Cardiac muscle cell (in vitro differentiated cells and primary cell): ENCODE results near the gene APBA2. TPM values are rescaled to one million over a fixed set of nuclear protein-coding genes. Genes with fewer than 3 reads are reported as not detected.
"Not testable (repeated sequence)": the region's sequence is repeated elsewhere in the genome, so short reads cannot be mapped to it uniquely, and the experiment has no call there.

Source experiments
- DNase-seq, 2 donors: peaks; one replicate each; pipeline versions ENCODE4 v3.0.0 to v3.0.0-alpha.2; 2010 to 2017; ENCODE audit warnings: low read depth in 1 of 2, low spot score in 1 of 2
- H3K27ac ChIP-seq: fragments of 200-600 bp; sonication (generic); 2 replicates; pipeline ENCODE4 v1.5.1; 2016
- H3K27me3 ChIP-seq: fragments of 200-600 bp; sonication (generic); 2 replicates; pipeline ENCODE4 v1.6.0; 2016; ENCODE audit warnings: control low read depth
- H3K36me3 ChIP-seq: fragments of 200-600 bp; sonication (generic); 2 replicates; pipeline ENCODE4 v1.5.1; 2016; ENCODE audit warnings: control low read depth
- H3K4me1 ChIP-seq: fragments of 200-600 bp; sonication (generic); 2 replicates; pipeline ENCODE4 v1.8.1; 2017; ENCODE audit warnings: low read depth, mild to moderate bottlenecking, mixed run types
- H3K4me3 ChIP-seq: fragments of 200-600 bp; sonication (generic); 2 replicates; pipeline ENCODE4 v1.5.1; 2016; ENCODE audit warnings: mild to moderate bottlenecking
- H3K9me3 ChIP-seq: fragments of 200-600 bp; sonication (generic); 2 replicates; pipeline ENCODE4 v1.5.1; 2017; ENCODE audit warnings: low read depth, mild to moderate bottlenecking, control low read depth
- polyA plus RNA-seq: library from polyadenylated mRNA; unstranded; fragments of >200 nt; fragmentation: Nextera tagmentation; extraction: Ambion mirVana; gene quantifications from 2 replicates; pipeline ENCODE4 v1.2.1, GENCODE V29; 2016
- total RNA-seq: library from RNA; depleted of rRNA; stranded (reverse); fragments of >200 nt; gene quantifications from 2 replicates; pipeline ENCODE4 v1.2.3, GENCODE V29; 2016
- TF ChIP-seq, protein P1 (sequence below): IDR thresholded peaks from 2 replicates; pipeline ENCODE4 v1.5.1; 2012; ENCODE audit warnings: low read depth, mild to moderate bottlenecking, low read length

APBA2 gene
- total and polyA plus RNA-seq, 2 experiments from 2014 or later, result 20.5 to 33.2 TPM

DNA sequence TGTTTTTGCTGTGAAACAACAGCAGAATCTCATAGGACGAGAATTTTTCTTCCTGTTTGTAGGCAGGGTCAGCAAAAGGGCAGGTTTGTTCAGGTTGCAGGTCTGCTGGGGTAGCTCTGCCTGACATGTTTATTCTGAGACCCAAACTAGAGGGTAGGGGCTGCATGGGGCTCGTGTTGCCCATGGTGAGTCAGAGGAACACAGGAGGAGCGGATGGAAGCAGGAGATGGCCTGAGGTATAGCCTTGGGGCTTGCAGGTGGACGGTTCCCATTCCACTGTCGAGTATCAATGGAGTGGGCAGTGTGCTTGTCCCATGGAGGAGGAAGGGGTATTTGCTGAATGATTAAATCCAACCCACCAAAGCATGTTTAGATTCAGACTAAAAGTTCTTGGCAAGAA lies 138.9 kb downstream of the APBA2 start:
- Histone ChIP-seq H3K27me3 (no peaks in the 10 kb centered on the region), H3K9me3 (no peaks in the 10 kb centered on the region), H3K4me3 (no peak overlapping the region), H3K27ac (peak overlapping the region; percentile 12), H3K4me1 (no peaks in the 10 kb centered on the region), H3K36me3 (no peaks in the 10 kb centered on the region)
- no peak for DNase-seq
- TF ChIP-seq, protein P1, sequence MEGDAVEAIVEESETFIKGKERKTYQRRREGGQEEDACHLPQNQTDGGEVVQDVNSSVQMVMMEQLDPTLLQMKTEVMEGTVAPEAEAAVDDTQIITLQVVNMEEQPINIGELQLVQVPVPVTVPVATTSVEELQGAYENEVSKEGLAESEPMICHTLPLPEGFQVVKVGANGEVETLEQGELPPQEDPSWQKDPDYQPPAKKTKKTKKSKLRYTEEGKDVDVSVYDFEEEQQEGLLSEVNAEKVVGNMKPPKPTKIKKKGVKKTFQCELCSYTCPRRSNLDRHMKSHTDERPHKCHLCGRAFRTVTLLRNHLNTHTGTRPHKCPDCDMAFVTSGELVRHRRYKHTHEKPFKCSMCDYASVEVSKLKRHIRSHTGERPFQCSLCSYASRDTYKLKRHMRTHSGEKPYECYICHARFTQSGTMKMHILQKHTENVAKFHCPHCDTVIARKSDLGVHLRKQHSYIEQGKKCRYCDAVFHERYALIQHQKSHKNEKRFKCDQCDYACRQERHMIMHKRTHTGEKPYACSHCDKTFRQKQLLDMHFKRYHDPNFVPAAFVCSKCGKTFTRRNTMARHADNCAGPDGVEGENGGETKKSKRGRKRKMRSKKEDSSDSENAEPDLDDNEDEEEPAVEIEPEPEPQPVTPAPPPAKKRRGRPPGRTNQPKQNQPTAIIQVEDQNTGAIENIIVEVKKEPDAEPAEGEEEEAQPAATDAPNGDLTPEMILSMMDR, result no peak

DNA sequence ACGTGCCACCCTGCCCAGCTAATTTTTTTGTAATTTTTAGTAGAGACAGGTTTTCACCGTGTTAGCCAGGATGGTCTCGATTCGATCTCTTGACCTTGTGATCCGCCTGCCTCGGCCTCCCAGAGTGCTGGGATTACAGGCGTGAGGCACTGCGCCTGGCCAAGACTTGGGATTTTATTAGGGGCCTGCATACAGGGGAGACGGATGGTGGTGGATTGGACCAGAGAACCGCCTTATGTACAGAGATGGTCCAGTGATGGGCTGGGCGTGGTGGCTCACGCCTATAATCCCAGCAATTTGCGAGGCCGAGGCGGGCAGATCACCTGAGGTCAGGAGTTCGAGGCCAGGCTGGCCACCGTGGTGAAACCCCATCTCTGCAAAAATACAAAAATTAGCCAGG lies 139.6 kb downstream of the APBA2 start:
- not testable (repeated sequence) for H3K9me3 ChIP-seq

DNA sequence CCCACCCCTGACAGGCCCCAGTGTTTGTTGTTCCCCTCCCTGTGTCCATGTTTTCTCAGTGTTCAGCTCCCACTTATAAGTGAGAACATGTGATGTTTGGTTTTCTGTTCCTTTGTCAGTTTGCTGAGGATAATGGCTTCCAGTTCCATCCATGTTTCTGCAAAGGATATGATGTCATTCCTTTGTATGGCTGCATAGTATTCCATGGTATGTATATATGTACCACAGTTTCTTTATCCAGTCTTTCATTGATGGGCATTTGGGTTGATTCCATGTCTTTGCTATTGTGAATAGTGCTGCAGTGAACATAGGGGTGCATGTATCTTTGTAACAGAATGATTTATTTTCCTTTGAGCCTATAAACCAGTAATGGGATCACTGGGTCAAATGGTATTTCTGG lies 142.4 kb downstream of the APBA2 start:
- not testable (repeated sequence) for H3K9me3 ChIP-seq, DNase-seq, H3K4me3 ChIP-seq, H3K36me3 ChIP-seq, H3K4me1 ChIP-seq, H3K27ac ChIP-seq, H3K27me3 ChIP-seq

More for the DNA sequence above, 139.6 kb downstream of the APBA2 start:
- not testable (repeated sequence) for H3K27ac ChIP-seq, H3K27me3 ChIP-seq, H3K36me3 ChIP-seq, H3K4me3 ChIP-seq, DNase-seq, H3K4me1 ChIP-seq

DNA sequence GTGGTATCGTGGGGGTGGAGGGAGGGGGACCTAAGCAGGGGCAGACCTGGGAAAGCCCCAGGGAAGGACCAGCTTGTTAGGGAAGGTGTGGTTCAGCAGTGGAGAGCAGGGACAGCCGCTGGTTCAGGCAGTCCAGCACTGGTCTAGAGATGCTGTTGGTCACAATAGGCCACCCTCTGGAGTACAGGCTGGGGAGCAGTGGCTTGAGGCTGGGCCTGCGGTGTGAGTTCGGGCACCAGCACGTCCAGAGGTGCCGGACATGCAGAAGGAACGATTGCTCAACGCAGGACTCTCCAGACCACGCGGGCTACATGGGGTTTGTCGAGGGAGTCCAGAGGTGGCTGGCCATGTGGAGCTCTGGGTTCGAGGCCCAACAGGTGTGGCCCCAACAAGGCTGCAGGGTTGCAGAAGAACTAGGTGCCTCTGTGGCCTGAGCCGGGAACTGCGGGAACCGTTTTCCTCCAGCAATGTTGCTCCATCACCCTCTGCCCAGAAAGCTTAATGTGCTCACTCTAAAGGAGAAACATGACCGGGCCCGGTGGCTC lies 143.9 kb downstream of the APBA2 start:
- no peaks in the 10 kb centered on the region for H3K4me1 ChIP-seq
- H3K36me3 ChIP-seq, result no peaks in the 10 kb centered on the region
- TF ChIP-seq, protein P1, result no peak
- H3K27me3 ChIP-seq, result no peaks in the 10 kb centered on the region
- no peak overlapping the region for H3K27ac ChIP-seq
- no peak overlapping the region for H3K4me3 ChIP-seq
- H3K9me3 ChIP-seq, result no peaks in the 10 kb centered on the region
- DNase-seq, result no peak

DNA sequence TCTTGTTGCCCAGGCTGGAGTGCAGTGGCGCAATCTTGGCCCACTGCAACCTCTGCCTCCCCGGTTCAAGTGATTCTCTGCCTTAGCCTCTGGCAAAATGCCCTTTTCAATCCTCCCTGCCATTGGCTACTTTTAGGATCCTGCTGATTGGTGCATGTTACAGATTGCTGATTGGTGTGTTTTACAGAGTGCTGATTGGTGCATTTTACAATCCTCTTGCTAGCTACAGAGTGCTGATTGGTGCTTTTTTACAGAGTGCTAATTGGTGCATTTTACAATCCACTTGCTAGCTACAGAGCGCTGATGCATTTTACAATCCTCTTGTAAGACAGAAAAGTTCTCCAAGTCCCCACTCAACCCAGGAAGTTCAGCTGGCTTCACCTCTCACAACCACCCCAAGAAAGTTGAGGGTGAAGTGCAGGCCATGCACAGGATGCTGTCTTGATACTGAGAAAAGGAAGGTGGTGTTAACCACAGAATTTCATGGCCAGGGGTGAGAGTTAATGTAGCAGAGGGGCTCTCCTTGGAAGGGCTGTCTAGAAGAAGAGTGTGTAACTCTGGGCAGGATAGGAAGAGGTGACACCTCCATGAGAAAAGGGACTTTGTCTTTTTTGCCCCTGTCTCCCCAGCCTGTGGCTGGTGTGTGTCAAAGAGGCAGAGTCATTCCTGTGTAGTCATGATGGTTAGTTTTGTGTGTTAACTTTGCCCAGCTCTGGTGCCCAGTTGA lies 145.9 kb downstream of the APBA2 start:
- TF ChIP-seq, protein P1, result no peak
- H3K4me1 ChIP-seq, result no peaks in the 10 kb centered on the region
- DNase-seq, result no peak
- H3K9me3 ChIP-seq, result no peaks in the 10 kb centered on the region
- H3K27me3 ChIP-seq, result no peaks in the 10 kb centered on the region
- no peak overlapping the region for H3K4me3 ChIP-seq
- no peaks in the 10 kb centered on the region for H3K36me3 ChIP-seq
- H3K27ac ChIP-seq, result no peak overlapping the region

DNA sequence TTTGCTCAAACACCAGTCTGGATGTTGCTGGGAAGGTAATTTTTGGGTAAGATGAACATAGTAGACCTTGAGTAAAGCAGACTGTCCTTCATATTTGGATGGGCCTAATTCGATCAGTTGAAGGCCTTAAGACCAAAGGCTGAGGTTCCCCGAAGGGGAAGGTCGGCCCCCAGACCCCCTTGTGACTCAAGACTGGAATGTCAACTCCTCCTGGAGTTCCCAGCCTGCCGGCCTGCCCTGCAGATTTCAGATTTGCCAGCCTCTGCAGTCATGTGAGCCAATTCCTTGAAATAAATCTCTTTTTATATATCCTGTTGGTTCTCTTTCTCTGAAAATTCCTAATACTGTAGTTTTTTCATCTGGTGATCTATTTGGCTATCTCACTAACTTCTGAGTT lies 146.5 kb downstream of the APBA2 start:
- TF ChIP-seq, protein P1, result no peak
- H3K9me3 ChIP-seq, result no peaks in the 10 kb centered on the region
- H3K4me1 ChIP-seq, result no peaks in the 10 kb centered on the region
- no peaks in the 10 kb centered on the region for H3K27me3 ChIP-seq
- no peak overlapping the region for H3K4me3 ChIP-seq
- DNase-seq, result no peak
- H3K27ac ChIP-seq, result no peak overlapping the region
- H3K36me3 ChIP-seq, result no peaks in the 10 kb centered on the region
